ENCODE measurements around the gene SSR2. TPM values are rescaled to one million over a fixed set of nuclear protein-coding genes. Genes with fewer than 3 reads are reported as not detected.

The SSR2 gene
- total RNA-seq, 4 donors from 2014 or later, result 115 to 215 (median 179) TPM

- TF ChIP-seq CTCF (IDR thresholded peaks at IDR 0.05) (no peak), POLR2A (IDR thresholded peaks at IDR 0.05) (no peak)
- intact Hi-C loops (cut with DNase I), result no loop called here
Measured at GRCh38 chr1:156065871-156066270, 45.1 kb upstream of the SSR2 start.

GRCh38 chr1:156065212-156065611, 44.5 kb upstream of the SSR2 start:
- H3K9me3 ChIP-seq, result no peaks in the 10 kb centered on the region
- H3K27me3 ChIP-seq, result peaks cover 0 to 3% (median 0%) of the 10 kb centered on the region in 4 donors
- no peak overlapping the region for H3K4me3 ChIP-seq
- DNase-seq, result no peak
- intact Hi-C loops (cut with DNase I), result no loop called here
- no peak for TF ChIP-seq CTCF (IDR thresholded peaks at IDR 0.05)
- TF ChIP-seq POLR2A (IDR thresholded peaks at IDR 0.05), result no peak
- H3K36me3 ChIP-seq, result peaks cover 0 to 60% (median 0%) of the 10 kb centered on the region in 3 donors
- H3K27ac ChIP-seq, result no peak overlapping the region
- WGBS, 2 donors, result 83 to 84% methylated on average over 3 of the region's 3 CpGs
- peaks cover 0 to 41% (median 0%) of the 10 kb centered on the region in 3 donors for H3K4me1 ChIP-seq

More at GRCh38 chr1:156065871-156066270, 45.1 kb upstream of the SSR2 start:
- Histone ChIP-seq H3K4me3 (no peak overlapping the region), H3K27me3 (peaks cover 0 to 7% (median 0%) of the 10 kb centered on the region in 4 donors), H3K4me1 (peaks cover 0 to 36% (median 0%) of the 10 kb centered on the region in 3 donors), H3K36me3 (peaks cover 0 to 67% (median 0%) of the 10 kb centered on the region in 3 donors), H3K27ac (no peak overlapping the region), H3K9me3 (no peaks in the 10 kb centered on the region)
- DNase-seq, result no peak
- WGBS, 2 donors, result 79 to 82% methylated on average over 6 to 10 of the region's 16 CpGs

- H3K27me3 ChIP-seq, result no peaks in the 10 kb centered on the region
- no peak for DNase-seq
- peaks cover 0 to 55% (median 0%) of the 10 kb centered on the region in 3 donors for H3K36me3 ChIP-seq
- H3K4me1 ChIP-seq, result peaks cover 0 to 47% (median 0%) of the 10 kb centered on the region in 3 donors
- no peak overlapping the region for H3K4me3 ChIP-seq
- no peaks in the 10 kb centered on the region for H3K9me3 ChIP-seq
- intact Hi-C loops (cut with DNase I), result no loop called here
- 67% methylated on average over 2 of the region's 2 CpGs; no CpG with 5 or more reads in 1 of the 2 donors for WGBS, 2 donors
- no peak overlapping the region for H3K27ac ChIP-seq
- TF ChIP-seq POLR2A (IDR thresholded peaks at IDR 0.05) (no peak), CTCF (IDR thresholded peaks at IDR 0.05) (no peak)
Measured at GRCh38 chr1:156064615-156065014, 43.9 kb upstream of the SSR2 start.

DNA sequence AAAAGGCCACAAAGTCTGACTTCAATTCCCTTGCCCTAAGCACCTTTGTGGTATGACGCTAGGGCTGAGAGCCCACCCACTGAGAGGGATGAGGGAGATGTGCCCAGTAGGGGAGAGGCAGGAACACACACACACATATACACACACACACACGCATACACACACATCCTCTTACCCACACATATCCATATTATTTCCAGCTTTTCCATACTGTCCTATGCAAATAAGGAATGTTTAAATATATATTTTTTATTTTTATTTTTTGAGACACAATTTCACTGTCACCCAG, 43.2 kb upstream of the SSR2 start:
- Histone ChIP-seq H3K27ac (peak overlapping the region in 2 of 4 donors; percentile 91 to 93), H3K36me3 (peaks cover 0 to 48% (median 0%) of the 10 kb centered on the region in 3 donors), H3K4me3 (peak overlapping the region in 1 of 4 donors; percentile 2), H3K4me1 (peaks cover 0 to 52% (median 0%) of the 10 kb centered on the region in 3 donors), H3K9me3 (no peaks in the 10 kb centered on the region), H3K27me3 (no peaks in the 10 kb centered on the region)
- WGBS, 2 donors, result 50 to 66% methylated on average over 2 of the region's 2 CpGs
- intact Hi-C loops (cut with DNase I), result no loop called here
- TF ChIP-seq POLR2A (IDR thresholded peaks at IDR 0.05), result no peak
- no peak for TF ChIP-seq CTCF (IDR thresholded peaks at IDR 0.05)
- DNase-seq, result no peak

DNA sequence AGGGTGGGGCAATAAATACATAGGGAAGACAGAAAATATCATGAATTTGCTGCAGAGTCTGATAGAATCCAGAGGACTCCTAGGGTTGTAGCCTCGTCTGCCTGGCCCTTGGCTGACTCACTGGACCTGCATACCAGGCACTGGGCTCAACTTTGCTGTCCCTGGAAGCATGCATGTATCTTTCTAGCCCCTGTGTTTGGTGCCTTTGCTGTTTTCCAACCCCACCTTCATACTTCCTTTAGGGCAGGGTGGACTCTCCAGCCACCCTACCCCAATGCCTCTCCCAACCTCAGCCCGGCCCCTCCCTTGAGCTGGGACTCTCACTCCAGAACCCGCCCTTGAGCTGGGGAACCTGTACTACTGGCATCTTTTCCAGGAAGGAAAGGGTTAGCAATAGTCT, 41.4 kb upstream of the SSR2 start:
- intact Hi-C loops (cut with DNase I), result no loop called here
- Histone ChIP-seq H3K27ac (peak overlapping the region; percentile 83 to 93 (median 90)), H3K27me3 (no peaks in the 10 kb centered on the region), H3K9me3 (no peaks in the 10 kb centered on the region), H3K4me1 (peaks cover 0 to 52% (median 0%) of the 10 kb centered on the region in 3 donors), H3K36me3 (peaks cover 0 to 30% (median 0%) of the 10 kb centered on the region in 3 donors), H3K4me3 (peak overlapping the region; percentile 43 to 63 (median 51))
- TF ChIP-seq CTCF (IDR thresholded peaks at IDR 0.05), result no peak
- no peak for TF ChIP-seq POLR2A (IDR thresholded peaks at IDR 0.05)
- 48 to 71% methylated on average over 2 to 3 of the region's 3 CpGs for WGBS, 2 donors
- no peak for DNase-seq
